ACHN (cell line): ENCODE measurements around the gene UBTF.
"Not testable (repeated sequence)": the region's sequence is repeated elsewhere in the genome, so short reads cannot be mapped to it uniquely, and the experiment has no call there.

Source experiments
- DNase-seq: peaks from one replicate; pipeline ENCODE4 v3.0.0-alpha.2; 2015
- in situ Hi-C: cut with HindIII; loops from 2 replicates; pipeline ENCODE4 v1.10.0; 2017; ENCODE audit warnings: low sequenced_read_pairs, low pct_ligation_motif_present, low pct_unique_long_range_greater_than_20kb

The UBTF gene

DNA sequence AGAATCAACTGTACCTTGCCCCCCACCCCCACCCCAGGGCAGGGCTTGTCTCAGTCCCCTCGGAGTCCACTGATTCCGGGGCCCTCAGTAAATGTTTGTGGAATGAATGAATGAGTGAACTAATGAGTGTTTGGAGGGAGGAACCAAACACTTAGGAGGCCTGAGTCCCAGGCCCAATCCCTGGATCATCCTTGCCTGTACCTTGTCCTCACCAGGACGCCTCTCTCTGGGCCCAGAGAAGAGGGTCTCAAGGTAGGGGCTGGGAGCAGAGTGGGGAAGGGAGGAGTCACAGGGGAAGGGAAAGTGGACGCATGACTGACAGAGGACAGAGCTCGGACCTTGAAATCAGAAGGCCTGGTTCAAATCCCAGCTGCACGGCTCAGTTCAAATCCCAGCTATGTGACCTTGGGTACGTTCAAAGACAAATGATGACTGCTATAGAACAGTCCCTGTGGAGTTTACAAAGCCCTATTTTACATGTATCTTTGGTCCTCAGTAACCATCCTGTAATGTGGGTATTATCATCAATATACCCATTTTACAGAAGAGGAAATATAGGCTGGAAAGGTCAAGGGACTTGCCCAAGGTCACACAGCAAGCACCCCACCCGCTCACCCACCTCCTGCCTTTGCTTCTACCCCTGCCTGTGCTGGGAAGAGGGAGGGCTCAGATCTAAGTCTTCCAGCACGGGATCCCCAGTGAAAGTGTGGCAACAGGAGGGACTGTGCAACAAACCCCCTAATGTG, 30.2 kb upstream of the UBTF start:
- in situ Hi-C loops, result no loop called here
- no peak for DNase-seq

DNA sequence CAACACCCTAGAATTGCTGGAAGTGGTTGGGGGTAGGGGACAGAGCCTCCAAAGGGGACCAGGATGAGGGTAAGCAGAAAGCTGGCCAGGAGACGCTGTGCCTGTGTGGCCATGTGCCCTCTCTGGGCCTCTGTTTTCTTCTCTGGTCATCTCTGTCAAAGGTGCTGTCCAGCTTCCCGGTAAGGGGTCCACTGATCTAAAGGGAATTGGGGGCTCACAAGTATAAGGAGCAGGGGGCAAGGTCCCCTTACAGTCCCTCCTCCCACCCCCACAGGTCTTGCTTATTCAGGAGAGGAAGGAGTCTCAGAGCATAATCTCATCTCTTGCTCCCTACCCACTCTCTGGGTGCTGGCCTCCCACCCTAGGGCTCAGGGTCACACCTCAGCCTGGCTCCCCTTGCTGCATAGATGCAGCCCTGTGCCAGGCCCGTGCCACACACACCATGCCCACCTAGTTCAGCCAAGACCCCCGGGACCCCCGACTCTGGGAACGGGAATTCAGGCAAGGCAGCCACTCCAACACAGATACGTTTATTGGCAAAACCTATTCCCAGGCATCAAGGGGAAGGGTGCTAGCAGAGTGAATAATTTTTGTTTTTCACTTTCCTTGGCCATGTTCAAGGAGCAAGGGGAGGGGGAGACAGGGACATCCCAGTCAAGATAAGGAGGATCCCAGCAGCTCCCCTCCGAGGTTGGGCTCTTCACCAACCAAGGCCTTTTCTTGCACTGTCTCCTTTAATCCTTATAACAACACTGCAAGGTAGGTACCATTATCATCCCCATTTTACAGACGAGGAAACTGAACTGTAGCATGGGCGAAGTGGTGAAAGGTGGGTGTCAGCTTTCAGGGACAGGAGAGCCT, 28.6 kb upstream of the UBTF start:
- no peak for DNase-seq
- in situ Hi-C loops, result no loop called here

- no peak for DNase-seq
- in situ Hi-C loops, result no loop called here
Observed at GRCh38 chr17:44247440-44247841, 28.0 kb upstream of the UBTF start.

GRCh38 chr17:44241106-44241624, 21.7 kb upstream of the UBTF start:
- in situ Hi-C loops, result no loop called here
- DNase-seq, result no peak

DNA sequence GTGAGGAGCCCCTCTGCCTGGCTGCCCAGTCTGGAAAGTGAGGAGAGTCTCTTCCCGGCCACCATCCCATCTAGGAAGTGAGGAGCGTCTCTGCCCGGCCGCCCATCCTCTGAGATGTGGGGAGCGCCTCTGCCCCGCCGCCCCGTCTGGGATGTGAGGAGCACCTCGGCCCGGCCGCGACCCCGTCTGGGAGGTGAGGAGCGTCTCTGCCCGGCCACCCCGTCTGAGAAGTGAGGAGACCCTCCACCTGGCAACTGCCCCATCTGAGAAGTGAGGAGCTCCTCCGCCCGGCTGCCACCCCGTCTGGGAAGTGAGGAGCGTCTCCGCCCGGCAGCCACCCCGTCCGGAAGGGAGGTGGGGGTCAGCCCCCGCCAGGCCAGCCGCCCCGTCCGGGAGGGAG, 18.4 kb upstream of the UBTF start:
- DNase-seq, in situ Hi-C loops: not testable (repeated sequence)

- no peak for DNase-seq
- in situ Hi-C loops, result no loop called here
Observed at GRCh38 chr17:44236444-44236991, 17.0 kb upstream of the UBTF start.

DNA sequence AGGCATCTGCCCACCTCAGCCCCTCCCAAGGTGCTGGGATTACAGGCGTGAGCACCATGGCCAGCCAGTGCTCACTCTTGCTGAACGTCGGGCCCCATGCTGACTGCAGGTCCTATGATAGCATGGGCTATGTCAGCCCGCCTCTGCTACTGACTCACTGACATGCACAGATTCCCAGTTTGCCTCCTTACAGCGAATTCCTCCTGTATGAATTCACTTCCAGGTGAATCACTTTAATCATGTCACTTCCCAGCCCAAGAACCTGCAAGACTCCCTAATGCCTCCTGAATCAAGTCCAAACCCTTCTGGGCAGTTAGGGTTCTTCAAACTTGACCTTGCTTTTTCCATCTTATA, 16.1 kb upstream of the UBTF start:
- DNase-seq, result peak; percentile 95
- in situ Hi-C loops, result no loop called here

DNA sequence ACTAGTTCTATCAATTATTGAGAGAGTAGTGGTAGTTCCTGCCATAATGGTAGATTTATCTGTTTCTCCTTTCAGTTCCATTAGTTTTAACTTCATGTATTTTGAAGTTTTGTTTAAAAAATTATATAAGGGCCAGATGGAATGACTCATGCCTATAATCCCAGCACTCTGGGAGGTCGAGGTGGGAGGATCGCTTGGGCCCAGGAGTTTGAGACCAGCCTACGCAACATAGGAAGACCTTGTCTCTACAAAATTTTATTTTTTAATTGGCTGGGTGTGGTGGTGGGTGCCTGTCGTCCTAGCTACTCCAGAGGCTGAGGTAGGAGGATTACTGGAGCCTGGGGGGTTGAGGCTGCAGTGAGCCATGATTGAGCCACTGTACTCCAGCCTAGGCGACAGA, 14.1 kb upstream of the UBTF start:
- no peak for DNase-seq
- in situ Hi-C loops, result no loop called here

GRCh38 chr17:44232061-44232460, 12.6 kb upstream of the UBTF start:
- DNase-seq, result no peak
- in situ Hi-C loops, result no loop called here

- DNase-seq, result no peak
- in situ Hi-C loops, result no loop called here
Observed at GRCh38 chr17:44230140-44230539, 10.7 kb upstream of the UBTF start.

DNA sequence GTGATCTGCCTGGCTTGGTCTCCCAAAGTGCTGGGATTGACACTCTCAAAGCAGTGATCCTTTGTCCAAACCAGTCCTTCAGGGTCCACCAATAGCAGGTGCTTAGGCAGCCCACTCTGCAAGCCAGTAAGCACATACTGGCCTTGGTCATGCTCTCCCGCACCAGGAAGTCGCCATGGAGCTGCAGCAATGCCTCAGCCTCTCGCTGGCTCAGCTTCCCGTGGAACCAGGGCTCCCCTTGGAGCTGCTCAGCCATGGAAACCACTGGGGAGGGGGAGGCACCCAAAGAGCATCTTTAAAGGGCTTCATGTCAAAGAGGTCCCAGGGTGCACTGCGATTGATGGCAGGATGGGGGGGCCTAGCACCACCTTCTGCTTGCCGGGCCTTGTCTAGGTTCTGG, 9.6 kb upstream of the UBTF start:
- DNase-seq, result no peak
- in situ Hi-C loops, result no loop called here

DNA sequence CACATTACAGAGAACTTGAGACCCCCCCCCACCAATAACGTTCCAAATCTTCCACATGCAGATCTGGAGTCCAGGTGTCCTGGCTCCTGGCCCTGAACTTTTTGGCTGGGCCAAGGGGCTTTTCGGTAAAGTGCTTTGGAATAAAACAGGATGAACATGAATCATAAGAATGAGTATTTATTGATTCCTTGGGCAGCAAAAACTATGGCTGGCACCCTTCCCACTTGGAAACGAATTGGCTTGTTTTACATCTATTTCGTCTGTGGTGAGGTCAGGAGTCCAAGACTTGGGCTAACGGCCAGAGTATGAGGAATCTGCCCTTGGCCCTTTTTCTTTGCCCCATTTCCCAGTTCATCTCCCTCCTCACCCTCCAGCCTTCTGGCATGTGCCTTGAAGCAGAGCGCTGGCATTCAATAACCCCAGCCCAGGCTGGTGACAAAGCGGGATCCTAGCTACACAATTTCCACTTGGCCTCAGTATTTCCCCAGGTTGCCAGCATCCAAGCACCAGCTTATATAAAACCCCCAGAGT, 4.1 kb upstream of the UBTF start:
- in situ Hi-C loops, result no loop called here
- DNase-seq, result peak; percentile 91

DNA sequence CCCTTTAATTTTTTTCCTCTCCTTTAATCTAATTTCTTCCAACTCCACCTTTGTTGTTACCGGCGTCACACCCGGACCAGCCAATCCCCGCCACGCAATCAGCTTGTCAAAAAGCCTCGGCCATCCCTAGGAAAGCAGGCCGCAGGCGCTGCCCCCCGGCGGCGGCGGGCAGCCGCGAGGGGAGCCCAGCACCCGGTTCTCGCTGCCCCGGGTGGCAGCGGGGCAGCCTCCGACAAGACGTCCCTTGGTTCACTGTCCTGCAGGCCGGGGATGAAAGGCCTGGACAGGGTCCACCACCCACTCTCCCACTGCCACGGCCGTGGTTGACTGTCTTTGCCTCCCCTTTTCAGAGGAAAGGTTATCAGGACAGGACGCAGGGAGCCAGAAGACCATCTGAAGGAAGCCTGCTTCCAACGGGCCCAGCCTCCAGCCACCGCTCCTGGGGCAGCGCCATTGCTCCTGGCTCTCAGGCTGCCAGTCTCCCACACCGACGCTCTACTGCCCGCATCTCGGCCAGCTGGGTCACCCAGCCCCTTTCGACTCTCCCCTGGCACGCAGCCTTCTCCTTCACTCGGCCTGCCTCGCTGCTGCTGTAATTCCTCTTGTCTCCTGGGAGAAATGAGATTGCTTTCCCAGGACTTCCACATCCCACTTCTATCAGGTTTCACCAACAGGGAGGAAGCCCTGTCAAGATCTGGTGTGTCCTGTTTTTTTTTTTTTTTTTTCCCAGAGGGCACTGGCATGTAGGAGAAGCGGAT, 2.8 kb upstream of the UBTF start:
- peak; percentile 85 for DNase-seq
- in situ Hi-C loops, result no loop called here

DNA sequence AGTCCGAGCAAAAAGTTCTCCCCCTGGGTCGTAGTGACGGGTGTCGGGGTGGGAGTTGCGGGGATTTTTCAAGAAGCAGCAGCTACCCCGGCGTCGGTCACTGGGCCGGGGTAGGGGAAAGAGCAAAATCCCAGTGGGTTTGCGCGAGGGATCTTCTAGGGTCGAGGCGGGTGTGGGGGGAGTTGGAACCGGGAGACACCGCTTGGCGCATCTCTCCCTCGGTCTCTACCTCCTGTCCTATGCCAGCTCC, 2.3 kb upstream of the UBTF start:
- in situ Hi-C loops, result no loop called here
- no peak for DNase-seq

DNA sequence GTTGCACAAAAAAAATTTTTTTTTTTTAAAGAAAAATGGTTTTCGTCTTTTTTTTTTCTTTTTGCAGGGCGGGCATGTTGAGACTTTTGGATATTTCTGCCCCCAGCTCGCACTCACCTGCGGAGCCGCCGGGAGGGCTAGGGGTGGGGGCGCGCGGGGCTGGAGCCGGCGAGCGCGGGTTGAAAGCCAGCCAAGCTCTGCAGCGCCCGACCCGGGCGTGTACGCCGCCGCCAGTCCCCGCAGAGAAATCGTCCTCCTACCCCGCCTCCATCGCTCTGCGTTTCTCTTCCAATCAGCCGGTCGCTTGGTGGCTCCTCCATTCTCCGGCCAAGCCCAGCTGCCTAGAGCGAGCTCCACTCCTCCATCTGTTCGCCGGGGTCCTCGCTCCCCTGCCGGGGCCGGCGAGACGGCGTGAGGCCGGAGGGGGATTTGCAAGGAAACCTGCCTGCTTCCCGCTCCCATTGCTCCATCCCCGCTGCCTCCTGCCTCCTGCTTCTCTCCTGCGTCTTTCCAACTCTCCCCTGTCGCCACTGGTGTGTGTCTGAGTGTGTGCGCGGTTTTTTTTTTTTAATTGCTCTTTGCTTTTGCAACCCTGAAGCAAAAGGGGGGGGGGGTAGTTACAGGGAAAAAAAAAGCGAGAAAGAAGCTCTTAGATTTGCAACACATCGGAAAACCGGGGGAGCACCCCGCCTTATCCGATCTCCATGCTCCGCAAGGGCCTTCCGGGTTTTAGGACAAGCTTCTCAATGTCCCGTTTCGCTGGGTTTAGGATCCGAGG, 1.8 kb upstream of the UBTF start:
- in situ Hi-C loops, result no loop called here
- peak; percentile 83 for DNase-seq

GRCh38 chr17:44220213-44221083, 973 bp upstream of the UBTF start:
- DNase-seq, result peak; percentile 49
- in situ Hi-C loops, result no loop called here

DNA sequence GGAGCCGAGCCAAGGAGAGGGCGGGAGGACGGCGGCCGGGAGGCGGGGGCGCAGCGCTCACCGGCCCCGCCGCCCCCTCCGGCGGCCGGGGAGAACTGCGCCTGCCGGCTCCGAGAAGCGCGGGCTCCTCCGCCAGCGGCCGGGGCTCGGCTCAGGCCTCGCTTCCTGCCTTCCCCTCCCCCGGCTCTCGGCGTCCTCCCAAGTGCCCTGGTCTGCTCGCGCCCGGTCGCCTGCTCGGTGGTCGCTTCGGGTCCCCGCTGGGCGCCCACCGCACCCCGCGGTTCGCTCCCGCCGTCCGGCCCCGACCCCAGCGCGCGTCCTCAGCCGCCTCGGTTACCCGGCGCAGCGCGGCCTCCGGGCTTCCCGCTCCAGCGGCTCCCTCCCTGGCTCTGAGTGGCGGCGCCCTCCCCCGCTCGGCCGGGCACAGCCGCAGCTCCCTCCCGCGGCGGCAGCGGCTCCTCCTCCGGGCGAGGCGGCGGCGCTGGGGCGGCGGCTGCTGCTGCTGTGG, 313 bp downstream of the UBTF start:
- in situ Hi-C loops, result no loop called here
- peak; percentile 79 for DNase-seq
